ENCODE results near the gene BMPR1B. TPM values are rescaled to one million over a fixed set of nuclear protein-coding genes. Genes with fewer than 3 reads are reported as not detected.

BMPR1B gene
- total RNA-seq, 4 donors from 2014 or later: 0.46 to 1.3 (median 0.88) TPM

DNA sequence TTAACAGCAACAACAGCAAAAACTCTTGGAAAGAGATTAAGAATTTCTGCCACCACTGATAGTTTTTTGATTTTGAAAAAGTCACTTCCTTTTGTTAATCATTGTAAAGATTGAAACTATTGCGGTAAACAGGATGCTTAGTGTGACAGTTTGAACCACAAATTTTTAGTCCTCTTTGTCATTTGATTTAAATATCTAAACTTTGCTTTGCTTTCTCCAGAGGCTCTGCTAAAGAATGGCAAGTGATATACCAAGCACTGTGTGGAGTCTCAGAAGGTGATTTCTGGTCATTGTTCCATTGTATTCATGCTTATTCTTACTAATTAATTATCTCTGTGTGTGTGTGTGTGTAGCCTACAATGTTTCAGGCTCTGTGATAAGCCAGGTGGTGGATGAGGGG is 155.6 kb downstream of the BMPR1B start:
- TF ChIP-seq, protein P1, sequence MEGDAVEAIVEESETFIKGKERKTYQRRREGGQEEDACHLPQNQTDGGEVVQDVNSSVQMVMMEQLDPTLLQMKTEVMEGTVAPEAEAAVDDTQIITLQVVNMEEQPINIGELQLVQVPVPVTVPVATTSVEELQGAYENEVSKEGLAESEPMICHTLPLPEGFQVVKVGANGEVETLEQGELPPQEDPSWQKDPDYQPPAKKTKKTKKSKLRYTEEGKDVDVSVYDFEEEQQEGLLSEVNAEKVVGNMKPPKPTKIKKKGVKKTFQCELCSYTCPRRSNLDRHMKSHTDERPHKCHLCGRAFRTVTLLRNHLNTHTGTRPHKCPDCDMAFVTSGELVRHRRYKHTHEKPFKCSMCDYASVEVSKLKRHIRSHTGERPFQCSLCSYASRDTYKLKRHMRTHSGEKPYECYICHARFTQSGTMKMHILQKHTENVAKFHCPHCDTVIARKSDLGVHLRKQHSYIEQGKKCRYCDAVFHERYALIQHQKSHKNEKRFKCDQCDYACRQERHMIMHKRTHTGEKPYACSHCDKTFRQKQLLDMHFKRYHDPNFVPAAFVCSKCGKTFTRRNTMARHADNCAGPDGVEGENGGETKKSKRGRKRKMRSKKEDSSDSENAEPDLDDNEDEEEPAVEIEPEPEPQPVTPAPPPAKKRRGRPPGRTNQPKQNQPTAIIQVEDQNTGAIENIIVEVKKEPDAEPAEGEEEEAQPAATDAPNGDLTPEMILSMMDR (IDR thresholded peaks at IDR 0.05): no peak
- TF ChIP-seq POLR2A (IDR thresholded peaks at IDR 0.05): no peak
- 74 to 77% methylated on average over 1 of the region's 1 CpG for WGBS, 2 donors
- no peak for DNase-seq (ENCODE audit: low spot score in 2 of 2)
- intact Hi-C loops (cut with DNase I; ENCODE audit: low total_unique reads): no loop called here
- H3K4me3 ChIP-seq (ENCODE audit: low read depth, poor library complexity, severe bottlenecking): no peak overlapping the region

DNA sequence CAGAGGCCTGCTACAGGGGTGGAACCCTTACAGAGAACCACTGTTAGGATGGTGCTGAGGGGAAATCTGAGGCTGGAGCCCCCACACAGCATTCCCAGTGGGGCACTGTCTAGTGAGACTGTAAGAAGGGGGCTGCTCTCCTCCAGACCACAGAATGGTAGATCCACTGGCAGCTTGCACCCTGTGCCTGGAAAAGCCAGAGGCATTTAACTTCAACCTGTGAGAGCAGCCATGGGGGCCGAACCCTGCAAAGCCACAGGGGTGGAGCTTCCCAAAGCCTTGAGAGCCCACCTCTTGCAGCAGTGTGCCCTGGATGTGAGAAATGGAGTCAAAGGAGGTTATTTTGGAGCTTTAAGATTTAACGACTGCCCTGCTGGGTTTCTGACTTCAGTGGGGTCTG is 159.4 kb downstream of the BMPR1B start:
- DNase-seq (ENCODE audit: low spot score in 2 of 2): no peak
- TF ChIP-seq POLR2A (IDR thresholded peaks at IDR 0.05): no peak
- TF ChIP-seq, protein P1 (IDR thresholded peaks at IDR 0.05): no peak
- intact Hi-C loops (cut with DNase I; ENCODE audit: low total_unique reads): no loop called here
- no peak overlapping the region for H3K4me3 ChIP-seq (ENCODE audit: low read depth, poor library complexity, severe bottlenecking)
- 89 to 91% methylated on average over 2 of the region's 2 CpGs for WGBS, 2 donors

DNA sequence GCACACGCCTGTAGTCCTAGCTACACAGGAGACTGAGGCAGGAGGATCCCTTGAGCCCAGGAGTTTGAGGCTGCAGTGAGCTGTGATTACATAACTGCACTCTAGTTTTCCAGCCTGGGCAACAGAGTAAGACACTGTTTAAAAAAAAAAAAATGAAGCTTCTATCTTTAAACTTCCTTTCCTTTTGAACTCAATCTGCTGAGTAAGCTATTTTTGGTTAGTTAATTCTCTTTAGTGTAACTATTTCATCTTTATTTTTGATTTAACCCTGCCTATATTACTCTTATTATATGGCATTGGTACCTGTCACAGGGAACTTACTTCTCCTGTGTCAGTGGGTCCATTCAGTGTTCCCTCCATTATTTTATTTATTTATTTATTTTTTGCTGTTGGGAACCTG is 160.8 kb downstream of the BMPR1B start:
- H3K4me3 ChIP-seq (ENCODE audit: low read depth, poor library complexity, severe bottlenecking): no peak overlapping the region
- no peak for DNase-seq (ENCODE audit: low spot score in 2 of 2)
- TF ChIP-seq POLR2A (IDR thresholded peaks at IDR 0.05): no peak
- TF ChIP-seq, protein P1 (IDR thresholded peaks at IDR 0.05): no peak
- intact Hi-C loops (cut with DNase I; ENCODE audit: low total_unique reads): no loop called here
- 80 to 100% methylated on average over 1 of the region's 1 CpG for WGBS, 2 donors

DNA sequence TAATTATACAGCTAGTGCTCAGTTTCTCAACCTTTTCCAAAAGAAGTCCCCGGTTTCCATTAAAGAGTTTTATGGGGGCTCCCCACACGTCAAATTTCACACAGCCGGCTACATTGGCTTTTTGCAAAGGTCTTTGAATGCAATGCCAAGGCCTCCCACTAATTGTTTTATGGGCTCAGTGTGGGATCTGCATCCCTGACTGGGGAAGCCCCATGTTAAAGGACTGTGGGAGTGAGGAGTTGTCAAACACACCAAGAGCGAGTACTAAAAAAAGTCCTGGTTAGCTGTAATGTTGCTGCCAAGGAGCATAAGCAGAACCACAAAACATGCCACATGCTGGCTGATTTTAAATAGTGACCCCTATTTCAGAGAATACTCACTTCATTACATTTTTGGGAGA is 162.6 kb downstream of the BMPR1B start:
- no peak overlapping the region for H3K4me3 ChIP-seq (ENCODE audit: low read depth, poor library complexity, severe bottlenecking)
- no peak for DNase-seq (ENCODE audit: low spot score in 2 of 2)
- intact Hi-C loops (cut with DNase I; ENCODE audit: low total_unique reads): no loop called here
- 55 to 56% methylated on average over 4 of the region's 4 CpGs for WGBS, 2 donors
- no peak for TF ChIP-seq POLR2A (IDR thresholded peaks at IDR 0.05)
- TF ChIP-seq, protein P1 (IDR thresholded peaks at IDR 0.05): no peak

DNA sequence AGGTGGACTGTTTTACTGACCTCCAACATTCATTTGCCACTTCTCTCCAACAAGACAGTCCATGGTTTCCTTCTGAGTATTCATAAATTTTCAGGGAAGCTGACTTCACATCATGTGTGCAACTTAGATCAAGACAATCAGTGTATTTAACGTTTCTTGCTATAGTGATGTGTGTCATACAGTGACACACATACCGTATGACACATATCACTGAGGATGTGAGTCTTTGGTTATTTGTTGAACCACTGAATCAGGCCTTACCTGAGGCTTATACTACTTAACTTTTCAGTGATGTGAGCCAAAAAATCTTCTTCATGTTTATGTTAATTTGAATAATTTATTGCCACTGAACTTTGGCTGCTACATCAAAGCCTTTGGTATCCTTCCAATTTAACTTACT is 166.8 kb downstream of the BMPR1B start:
- no peak for TF ChIP-seq POLR2A (IDR thresholded peaks at IDR 0.05)
- TF ChIP-seq, protein P1 (IDR thresholded peaks at IDR 0.05): no peak
- no peak overlapping the region for H3K4me3 ChIP-seq (ENCODE audit: low read depth, poor library complexity, severe bottlenecking)
- 29 to 76% methylated on average over 2 of the region's 2 CpGs for WGBS, 2 donors
- intact Hi-C loops (cut with DNase I; ENCODE audit: low total_unique reads): no loop called here
- no peak for DNase-seq (ENCODE audit: low spot score in 2 of 2)

DNA sequence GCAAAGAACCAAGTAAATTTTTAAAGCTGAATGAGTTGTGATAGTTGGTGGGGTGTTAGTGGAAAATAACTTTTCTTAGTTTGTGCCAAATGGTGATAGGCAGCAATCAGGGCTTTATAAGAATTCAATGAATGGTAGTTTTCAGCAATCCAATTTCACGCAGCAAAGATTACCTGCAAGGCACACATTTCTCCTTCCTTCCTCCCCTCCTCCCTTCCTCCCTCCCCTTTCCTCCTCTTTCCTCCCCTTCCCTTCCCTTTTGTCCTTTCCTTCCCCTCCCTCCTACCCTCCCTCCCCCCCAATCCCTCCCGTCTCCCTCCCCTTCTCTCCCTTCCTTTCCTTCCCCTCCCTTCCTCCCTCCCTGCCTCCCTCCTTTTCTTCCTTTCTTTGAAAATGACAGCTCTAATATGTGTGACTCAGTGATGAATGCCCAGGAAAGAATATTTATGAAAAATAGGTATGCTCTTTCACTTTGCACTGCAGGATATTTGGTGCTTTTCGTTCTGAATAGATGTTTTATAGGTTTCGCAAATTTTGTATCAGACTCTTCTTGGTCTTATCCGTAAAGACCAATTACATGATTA is 168.1 kb downstream of the BMPR1B start:
- TF ChIP-seq, protein P1 (IDR thresholded peaks at IDR 0.05): no peak
- TF ChIP-seq POLR2A (IDR thresholded peaks at IDR 0.05): no peak
- no peak overlapping the region for H3K4me3 ChIP-seq (ENCODE audit: low read depth, poor library complexity, severe bottlenecking)
- WGBS, 2 donors: 80 to 93% methylated on average over 4 to 5 of the region's 5 CpGs
- intact Hi-C loops (cut with DNase I; ENCODE audit: low total_unique reads): no loop called here
- DNase-seq (ENCODE audit: low spot score in 2 of 2): no peak

All from lower leg skin (tissue), 4 donors.